ENCODE data around the gene ZNF521.

ZNF521 gene

DNA sequence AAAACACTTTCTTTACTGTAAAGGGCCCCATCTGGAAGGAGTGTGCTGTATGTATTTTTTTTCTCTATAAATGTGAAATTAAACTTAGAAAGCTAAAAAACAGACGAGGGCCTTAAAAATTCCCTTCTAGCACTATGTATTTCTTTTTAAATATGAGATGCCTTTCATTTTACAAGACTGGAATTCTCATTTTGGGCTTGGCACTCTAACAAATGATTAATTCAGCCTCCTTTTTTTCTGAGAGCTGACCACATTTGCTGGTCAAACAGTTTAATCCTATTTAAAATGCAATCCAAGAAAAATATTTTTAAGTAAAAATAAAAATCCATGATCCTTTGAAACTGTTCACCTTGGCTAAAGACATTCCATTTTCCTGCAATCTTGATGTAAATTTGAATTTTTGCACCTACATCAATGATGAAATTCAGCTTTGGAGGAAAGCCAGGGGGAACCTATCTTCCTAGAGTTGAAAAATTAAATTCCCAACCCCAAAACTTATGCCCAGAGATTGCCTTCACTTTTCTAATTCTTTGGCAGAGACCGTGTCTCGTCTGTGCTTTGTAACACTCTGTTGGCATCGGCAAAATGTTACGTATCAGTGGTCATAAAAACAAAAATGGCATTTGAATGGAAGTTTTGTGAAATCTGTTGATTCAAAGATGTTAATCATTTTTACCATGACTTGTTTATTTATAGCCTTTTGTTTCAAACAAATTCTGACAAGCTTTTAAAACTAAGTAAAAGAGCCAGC, 284.5 kb downstream of the ZNF521 start:
- no peak overlapping the region for H3K4me3 Mint-ChIP-seq
- ATAC-seq: no peak
- no peaks in the 10 kb centered on the region for H3K9me3 Mint-ChIP-seq

DNA sequence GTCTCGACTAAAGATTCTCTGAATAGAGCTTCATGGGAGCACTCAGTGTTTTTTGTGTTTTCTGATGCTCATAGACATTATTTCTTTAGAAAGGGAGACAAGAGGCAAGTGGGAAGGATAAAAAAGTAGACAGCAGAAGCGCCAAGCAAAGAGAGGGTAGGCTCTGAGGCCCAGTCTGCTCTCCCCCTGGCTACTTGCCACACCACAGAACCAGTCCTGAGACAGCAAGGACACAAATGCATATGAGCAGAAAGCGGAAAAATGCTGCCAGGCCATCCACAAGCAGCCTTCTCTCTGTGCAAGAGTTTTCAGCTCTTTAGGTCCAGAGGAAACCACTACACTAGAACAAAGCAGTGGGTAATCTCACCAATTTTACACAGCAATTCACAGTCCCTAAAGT, 285.4 kb downstream of the ZNF521 start:
- Mint-ChIP-seq H3K27ac (no peak overlapping the region), H3K9me3 (no peaks in the 10 kb centered on the region), H3K36me3 (no peaks in the 10 kb centered on the region), H3K4me3 (no peak overlapping the region), H3K27me3 (no peaks in the 10 kb centered on the region), H3K4me1 (no peaks in the 10 kb centered on the region)
- no peak for ATAC-seq

More for the DNA sequence above, 284.5 kb downstream of the ZNF521 start:
- Mint-ChIP-seq H3K27me3 (no peaks in the 10 kb centered on the region), H3K27ac (no peak overlapping the region), H3K4me1 (no peaks in the 10 kb centered on the region), H3K36me3 (no peaks in the 10 kb centered on the region)

DNA sequence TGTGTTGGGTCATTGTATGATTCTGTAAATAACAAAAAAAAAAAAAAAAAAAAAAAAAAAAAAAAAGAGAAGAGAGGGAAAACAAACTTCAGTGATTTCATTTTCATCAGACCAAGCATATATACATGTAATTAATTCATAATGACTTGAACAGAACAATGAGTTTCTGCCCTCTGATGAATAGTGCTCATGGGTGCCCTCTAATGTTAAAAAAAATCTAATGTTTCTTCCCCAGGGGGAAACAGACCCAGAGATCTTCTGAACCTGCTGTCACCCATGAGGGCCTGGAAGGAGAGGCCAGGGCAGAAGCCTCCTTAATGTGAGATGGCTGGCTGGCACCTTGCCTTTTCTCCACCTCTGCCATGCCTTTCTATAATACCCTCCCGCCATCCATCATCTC, 289.2 kb downstream of the ZNF521 start:
- no peak for ATAC-seq
- Mint-ChIP-seq H3K4me1 (no peaks in the 10 kb centered on the region), H3K27me3 (no peaks in the 10 kb centered on the region), H3K9me3 (no peaks in the 10 kb centered on the region), H3K4me3 (no peak overlapping the region), H3K27ac (no peak overlapping the region), H3K36me3 (no peaks in the 10 kb centered on the region)

DNA sequence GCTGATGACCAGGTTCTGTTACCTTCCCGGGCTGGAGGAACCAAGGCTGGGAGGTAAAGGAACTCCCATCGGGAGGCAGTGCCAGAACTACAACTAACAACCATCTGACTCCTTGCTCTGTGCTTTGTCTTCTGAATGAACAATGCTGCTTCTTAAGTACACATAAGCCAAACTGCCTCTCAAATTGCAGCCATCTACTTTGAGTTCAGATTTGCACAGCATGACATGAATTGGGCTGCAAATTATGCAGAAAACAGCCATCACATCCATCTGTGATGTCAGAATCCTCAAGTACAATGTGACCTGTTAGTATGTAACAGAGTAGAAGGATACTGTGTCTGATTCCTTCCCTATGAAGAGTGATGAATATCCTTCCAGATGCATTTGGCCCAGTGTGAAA, 290.6 kb downstream of the ZNF521 start:
- H3K27ac Mint-ChIP-seq: no peak overlapping the region
- no peaks in the 10 kb centered on the region for H3K4me1 Mint-ChIP-seq
- no peaks in the 10 kb centered on the region for H3K9me3 Mint-ChIP-seq
- ATAC-seq: no peak
- H3K36me3 Mint-ChIP-seq: no peaks in the 10 kb centered on the region
- H3K27me3 Mint-ChIP-seq: no peaks in the 10 kb centered on the region
- no peak overlapping the region for H3K4me3 Mint-ChIP-seq

DNA sequence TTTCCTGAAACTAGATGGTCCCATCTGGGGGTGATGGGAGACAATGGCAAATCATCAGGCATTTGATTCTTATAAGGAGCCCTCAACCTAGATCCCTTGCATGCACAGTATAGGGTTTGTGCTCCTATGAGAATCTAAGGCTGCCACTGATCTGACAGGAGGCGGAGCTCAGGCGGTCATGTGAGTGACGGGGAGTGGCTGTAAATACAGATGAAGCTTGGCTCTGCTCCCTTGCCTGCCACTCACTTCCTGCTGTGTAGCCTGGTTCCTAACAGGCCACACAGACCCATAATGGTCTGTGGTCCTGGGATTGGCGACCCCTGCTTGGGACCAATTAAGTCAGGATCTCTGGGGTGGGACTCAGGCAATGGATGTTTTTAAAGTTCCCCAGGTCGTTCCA, 293.4 kb downstream of the ZNF521 start:
- Mint-ChIP-seq H3K4me3 (no peak overlapping the region), H3K27me3 (no peaks in the 10 kb centered on the region), H3K4me1 (no peaks in the 10 kb centered on the region), H3K9me3 (no peaks in the 10 kb centered on the region), H3K27ac (no peak overlapping the region), H3K36me3 (no peaks in the 10 kb centered on the region)
- ATAC-seq: no peak

DNA sequence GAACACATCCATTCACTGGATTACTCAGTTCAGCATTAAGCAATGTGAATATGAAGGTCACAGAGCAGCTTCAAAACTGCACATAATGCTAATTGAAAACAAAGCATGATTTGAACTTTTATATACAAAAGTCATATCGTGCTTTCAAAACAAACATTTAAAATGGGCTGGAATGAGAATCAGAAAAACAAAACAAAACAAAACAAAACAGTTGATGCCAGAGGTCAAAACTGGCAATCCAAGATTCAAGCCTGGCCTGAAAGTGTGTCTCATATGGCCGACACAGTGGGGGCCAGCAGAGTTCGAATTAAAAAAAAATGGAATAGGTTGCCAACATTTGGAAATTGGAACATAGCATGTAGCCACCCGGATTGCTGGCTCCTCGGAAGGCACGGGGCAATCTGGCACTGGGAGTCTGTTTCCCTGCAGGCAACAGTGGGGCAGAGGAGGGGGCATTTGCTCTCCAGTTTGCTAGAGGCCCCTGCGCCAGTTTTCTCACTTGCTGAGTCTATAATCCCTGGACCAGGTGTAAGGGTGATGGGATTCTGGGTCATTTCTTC, 294.4 kb downstream of the ZNF521 start:
- Mint-ChIP-seq H3K4me3 (no peak overlapping the region), H3K4me1 (no peaks in the 10 kb centered on the region), H3K36me3 (no peaks in the 10 kb centered on the region), H3K27me3 (no peaks in the 10 kb centered on the region), H3K9me3 (no peaks in the 10 kb centered on the region), H3K27ac (no peak overlapping the region)
- ATAC-seq: no peak

DNA sequence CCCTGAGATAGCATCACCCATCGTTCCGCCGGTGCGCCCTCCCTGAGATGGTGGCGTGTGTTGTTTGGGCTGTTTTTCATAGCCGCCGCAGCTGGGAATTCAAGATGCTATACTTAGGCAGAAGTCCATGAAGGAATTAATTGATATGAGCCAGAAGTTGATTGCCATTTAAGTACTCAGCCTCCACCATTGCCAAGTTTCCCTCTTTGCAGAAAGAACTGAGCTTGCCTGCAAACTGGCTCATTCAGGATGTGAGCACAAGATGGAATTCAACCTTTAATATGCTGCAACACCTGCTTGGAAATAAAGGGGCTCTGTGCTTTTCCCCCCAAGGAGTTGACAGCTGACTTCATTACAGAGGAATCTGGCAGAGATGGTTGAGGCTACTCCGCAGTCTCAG, 295.5 kb downstream of the ZNF521 start:
- no peak overlapping the region for H3K27ac Mint-ChIP-seq
- no peak for ATAC-seq
- no peaks in the 10 kb centered on the region for H3K36me3 Mint-ChIP-seq
- no peaks in the 10 kb centered on the region for H3K9me3 Mint-ChIP-seq
- H3K4me1 Mint-ChIP-seq: no peaks in the 10 kb centered on the region
- no peak overlapping the region for H3K4me3 Mint-ChIP-seq
- no peaks in the 10 kb centered on the region for H3K27me3 Mint-ChIP-seq

DNA sequence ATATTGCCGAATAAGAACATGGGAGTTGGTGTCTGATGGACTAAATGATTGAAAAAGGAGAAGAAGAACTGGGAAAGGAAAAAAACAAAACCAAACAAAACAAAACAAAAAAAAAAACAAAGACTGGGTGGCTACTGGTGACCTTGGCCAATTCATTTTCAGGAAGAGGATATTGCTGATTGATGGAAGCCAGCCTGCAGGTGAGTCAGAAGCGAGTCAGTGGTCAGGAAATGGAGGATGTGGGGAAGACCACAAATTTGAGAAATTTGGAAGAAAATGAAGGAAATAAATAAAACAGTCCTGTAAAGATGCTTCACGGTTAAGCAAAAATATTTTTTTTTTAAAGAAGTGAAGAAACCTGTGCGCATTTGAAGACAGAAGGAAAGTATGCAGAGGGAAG, 296.9 kb downstream of the ZNF521 start:
- no peak overlapping the region for H3K27ac Mint-ChIP-seq
- H3K9me3 Mint-ChIP-seq: no peaks in the 10 kb centered on the region
- ATAC-seq: no peak
- no peak overlapping the region for H3K4me3 Mint-ChIP-seq
- H3K36me3 Mint-ChIP-seq: no peaks in the 10 kb centered on the region
- no peaks in the 10 kb centered on the region for H3K27me3 Mint-ChIP-seq
- H3K4me1 Mint-ChIP-seq: no peaks in the 10 kb centered on the region

DNA sequence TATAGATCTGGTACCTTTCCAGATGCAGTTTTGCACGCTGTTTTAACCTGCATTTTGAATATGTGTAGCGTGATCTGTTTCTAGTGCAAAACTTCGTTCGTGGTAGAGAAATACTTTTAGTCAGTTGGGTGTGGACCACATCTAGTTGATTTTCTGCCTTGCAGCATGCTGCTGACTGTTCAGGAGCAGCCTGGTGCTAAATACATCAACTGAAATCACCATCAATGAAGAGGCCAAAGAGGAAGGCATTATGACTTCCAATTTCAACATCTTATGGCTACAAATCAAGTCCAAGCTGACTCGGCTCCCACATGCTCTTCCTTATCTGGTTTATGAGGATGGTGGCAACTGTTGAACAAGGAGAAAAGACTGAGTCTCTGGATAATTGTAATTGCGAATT, 298.5 kb downstream of the ZNF521 start:
- H3K4me3 Mint-ChIP-seq: no peak overlapping the region

DNA sequence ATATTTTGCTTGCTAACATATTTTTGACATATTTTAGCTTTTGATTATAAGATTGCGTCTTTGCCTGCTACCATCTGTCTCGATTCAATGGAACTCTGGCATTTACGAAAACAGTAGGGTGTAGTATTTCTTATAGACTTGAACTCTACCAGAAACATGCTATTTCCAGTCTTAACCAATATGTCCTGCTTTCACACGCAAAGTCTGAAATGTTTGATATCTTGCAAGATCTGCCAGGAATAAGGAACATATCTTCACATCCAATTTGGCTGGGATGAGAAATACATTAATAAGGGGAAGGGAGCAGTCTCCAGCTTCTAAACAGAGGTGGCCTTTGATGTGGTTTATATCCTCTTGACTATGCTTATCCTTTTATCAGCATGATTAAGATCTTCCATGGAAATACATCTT, 299.4 kb downstream of the ZNF521 start:
- H3K4me3 Mint-ChIP-seq: no peak overlapping the region
- no peak for ATAC-seq
- no peaks in the 10 kb centered on the region for H3K9me3 Mint-ChIP-seq
- H3K27ac Mint-ChIP-seq: no peak overlapping the region
- no peaks in the 10 kb centered on the region for H3K4me1 Mint-ChIP-seq
- H3K36me3 Mint-ChIP-seq: no peaks in the 10 kb centered on the region
- H3K27me3 Mint-ChIP-seq: no peaks in the 10 kb centered on the region

More for the DNA sequence above, 298.5 kb downstream of the ZNF521 start:
- Mint-ChIP-seq H3K9me3 (no peaks in the 10 kb centered on the region), H3K36me3 (no peaks in the 10 kb centered on the region), H3K4me1 (no peaks in the 10 kb centered on the region), H3K27ac (no peak overlapping the region), H3K27me3 (no peaks in the 10 kb centered on the region)
- no peak for ATAC-seq

DNA sequence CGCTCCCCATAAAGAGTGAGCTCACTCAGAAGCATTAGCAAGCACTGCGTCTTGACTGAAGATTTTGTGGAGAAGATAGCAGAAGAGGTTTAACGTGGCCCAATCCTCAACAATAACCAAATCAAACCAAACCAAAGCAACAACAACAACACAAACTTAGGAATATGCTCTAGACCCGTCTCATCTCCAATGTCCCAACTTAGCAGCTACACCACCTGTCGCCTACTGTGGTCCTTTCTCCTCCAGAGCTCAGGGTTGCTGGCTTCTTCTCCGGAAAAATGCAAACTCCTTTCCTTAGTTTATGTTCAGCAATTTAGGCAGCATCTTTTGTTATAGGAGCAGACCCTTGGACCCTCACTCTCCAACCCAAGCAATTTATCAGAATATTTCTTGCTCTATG, 301.4 kb downstream of the ZNF521 start:
- H3K4me3 Mint-ChIP-seq: no peak overlapping the region
- no peak for ATAC-seq
- no peak overlapping the region for H3K27ac Mint-ChIP-seq
- H3K36me3 Mint-ChIP-seq: no peaks in the 10 kb centered on the region
- H3K27me3 Mint-ChIP-seq: no peaks in the 10 kb centered on the region
- H3K4me1 Mint-ChIP-seq: no peaks in the 10 kb centered on the region
- no peaks in the 10 kb centered on the region for H3K9me3 Mint-ChIP-seq

DNA sequence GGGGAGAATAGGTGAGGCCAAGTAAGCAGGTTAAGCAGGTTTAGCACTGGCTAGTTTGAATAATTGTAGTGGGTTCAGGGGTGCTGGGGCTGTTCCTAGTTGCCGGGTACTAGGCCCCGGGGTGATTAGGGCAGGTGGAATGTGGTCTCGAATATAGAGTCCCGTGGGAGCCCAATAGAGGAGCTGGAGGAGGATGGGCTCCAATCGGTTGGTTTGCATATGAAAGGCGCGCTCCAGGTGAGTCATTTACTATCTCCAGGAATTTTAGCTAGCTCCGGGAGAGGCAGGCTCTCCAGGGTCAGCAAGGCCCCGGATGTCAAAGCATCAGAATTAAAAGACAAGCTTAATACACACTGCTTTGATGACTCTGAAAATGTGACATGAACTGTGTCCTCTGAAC, 304.0 kb downstream of the ZNF521 start:
- Mint-ChIP-seq H3K4me3 (no peak overlapping the region), H3K36me3 (no peaks in the 10 kb centered on the region), H3K27me3 (peaks cover 14% of the 10 kb centered on the region), H3K4me1 (no peaks in the 10 kb centered on the region), H3K27ac (no peak overlapping the region), H3K9me3 (no peaks in the 10 kb centered on the region)
- no peak for ATAC-seq

DNA sequence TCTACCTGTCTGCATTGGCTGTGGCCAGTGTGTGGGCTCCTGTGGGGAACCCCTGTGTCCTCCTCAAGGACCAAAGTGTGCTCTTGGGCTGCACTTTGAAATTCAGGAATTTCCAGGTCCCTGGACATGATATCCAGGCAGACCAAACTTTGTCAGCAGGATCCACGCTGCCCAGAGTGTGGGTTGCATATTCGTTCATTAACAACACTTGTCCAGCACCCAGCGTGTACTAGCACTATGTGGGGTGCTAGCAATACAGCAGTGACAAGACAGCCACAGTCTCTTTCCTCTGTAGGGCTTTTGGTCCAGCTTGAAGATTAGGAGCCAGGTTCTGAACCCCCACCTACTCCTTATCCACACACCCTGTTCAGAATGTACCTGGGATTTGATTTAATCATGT, 304.5 kb downstream of the ZNF521 start:
- no peak for ATAC-seq
- Mint-ChIP-seq H3K36me3 (no peaks in the 10 kb centered on the region), H3K9me3 (no peaks in the 10 kb centered on the region), H3K4me1 (no peaks in the 10 kb centered on the region), H3K27ac (no peak overlapping the region), H3K4me3 (no peak overlapping the region), H3K27me3 (peaks cover 18% of the 10 kb centered on the region)

DNA sequence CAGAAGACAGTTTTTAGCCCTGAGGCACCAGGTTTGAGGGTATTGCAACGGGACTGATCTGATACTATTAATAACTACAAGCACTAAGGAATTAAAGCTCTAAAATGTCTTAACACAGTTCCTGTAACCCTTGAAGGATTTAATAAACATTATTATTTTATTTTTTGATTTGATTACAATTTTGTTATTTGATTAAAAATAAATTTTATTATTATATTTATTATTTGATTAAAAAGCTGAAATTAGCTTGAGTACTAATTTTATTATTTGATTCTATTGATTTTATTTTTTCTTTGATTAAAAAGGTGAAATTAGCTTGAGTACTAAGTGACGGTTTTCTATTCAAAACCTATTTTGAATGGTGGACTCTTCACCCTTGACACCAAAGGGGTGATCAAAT, 307.3 kb downstream of the ZNF521 start:
- Mint-ChIP-seq H3K4me1 (no peaks in the 10 kb centered on the region), H3K27ac (no peak overlapping the region), H3K36me3 (no peaks in the 10 kb centered on the region), H3K27me3 (peaks cover 23% of the 10 kb centered on the region), H3K4me3 (no peak overlapping the region), H3K9me3 (no peaks in the 10 kb centered on the region)
- ATAC-seq: no peak

DNA sequence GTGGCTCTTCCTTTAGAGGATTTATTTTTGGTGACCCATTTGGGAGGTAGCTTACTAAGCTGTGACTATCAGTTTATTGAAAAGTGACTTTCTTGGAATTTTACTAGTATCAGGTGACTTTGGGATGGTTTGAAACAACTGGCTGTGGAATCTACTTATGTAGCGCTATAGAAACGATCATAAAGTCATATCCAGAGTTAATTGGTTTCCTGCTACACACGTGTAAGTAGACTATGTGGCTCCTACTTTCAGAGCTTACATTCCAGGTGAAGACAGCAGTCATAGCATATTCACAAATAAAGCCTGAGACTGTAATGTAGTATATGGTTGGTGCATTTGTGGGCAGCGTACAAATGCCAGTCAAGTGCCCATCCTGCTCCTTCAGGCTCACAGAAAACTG, 308.9 kb downstream of the ZNF521 start:
- H3K4me3 Mint-ChIP-seq: no peak overlapping the region
- ATAC-seq: no peak
- H3K36me3 Mint-ChIP-seq: no peaks in the 10 kb centered on the region
- no peaks in the 10 kb centered on the region for H3K9me3 Mint-ChIP-seq
- H3K4me1 Mint-ChIP-seq: no peaks in the 10 kb centered on the region
- peaks cover 23% of the 10 kb centered on the region for H3K27me3 Mint-ChIP-seq
- no peak overlapping the region for H3K27ac Mint-ChIP-seq

DNA sequence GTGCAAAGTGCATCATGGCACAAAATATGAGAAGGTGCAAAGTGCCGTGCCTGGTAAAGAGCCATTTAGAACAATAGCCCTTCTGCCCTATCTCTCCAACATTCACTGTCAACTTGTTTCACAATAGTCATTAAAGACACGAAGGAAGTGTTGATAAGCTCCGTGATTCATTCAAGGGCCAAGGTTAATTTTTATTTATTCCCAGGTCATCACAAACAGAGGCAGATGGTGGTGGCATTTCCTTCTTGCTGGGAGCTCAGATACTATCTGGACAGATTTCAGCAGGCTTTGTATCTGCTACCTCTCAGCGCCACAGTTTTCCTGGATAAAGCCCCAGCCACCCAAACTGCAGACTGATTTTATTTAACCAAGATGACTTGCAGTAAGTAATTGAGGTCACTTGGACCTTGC, 309.3 kb downstream of the ZNF521 start:
- H3K4me3 Mint-ChIP-seq: no peak overlapping the region
- no peaks in the 10 kb centered on the region for H3K4me1 Mint-ChIP-seq
- H3K36me3 Mint-ChIP-seq: no peaks in the 10 kb centered on the region
- H3K27me3 Mint-ChIP-seq: peaks cover 23% of the 10 kb centered on the region
- ATAC-seq: no peak
- no peak overlapping the region for H3K27ac Mint-ChIP-seq
- no peaks in the 10 kb centered on the region for H3K9me3 Mint-ChIP-seq

All from stimulated activated memory B cell treated with anti-CD40 and anti-IgM and Interleukin-4, amounts not matched to agents 10 μg/mL and 1 μg/mL and 100 μg/mL, for 72 hours (primary cell).